Neuronal stem cell (in vitro differentiated cells): ENCODE results near the gene SMIM41.

Source experiments
- DNase-seq: peaks from one replicate; pipeline ENCODE4 v3.0.0-alpha.2; 2013; ENCODE audit warnings: low spot score
- H2AFZ ChIP-seq: one replicate; pipeline ENCODE4 v1.6.1; 2013; ENCODE audit warnings: mild to moderate bottlenecking, low read length, inconsistent platforms
- H2AK5ac ChIP-seq: 2 replicates; pipeline ENCODE4 v1.6.1; 2013; ENCODE audit warnings: low read depth, mild to moderate bottlenecking, inconsistent platforms, low read length, moderate library complexity, mixed read lengths
- H2BK120ac ChIP-seq: 2 replicates; pipeline ENCODE4 v1.6.1; 2013; ENCODE audit warnings: low read depth, mild to moderate bottlenecking, inconsistent platforms, low read length, moderate library complexity, mixed read lengths
- H2BK12ac ChIP-seq: one replicate; pipeline ENCODE4 v1.6.1; 2013; ENCODE audit warnings: low read length, inconsistent platforms
- H2BK15ac ChIP-seq: 2 replicates; pipeline ENCODE4 v1.6.1; 2013; ENCODE audit warnings: mild to moderate bottlenecking, low read length, inconsistent platforms, mixed read lengths
- H2BK5ac ChIP-seq: one replicate; pipeline ENCODE4 v1.6.1; 2013; ENCODE audit warnings: inconsistent platforms, mild to moderate bottlenecking, low read length, moderate library complexity
- H3K14ac ChIP-seq: one replicate; pipeline ENCODE4 v1.6.1; 2013; ENCODE audit warnings: low read length, inconsistent platforms
- H3K18ac ChIP-seq: 2 replicates; pipeline ENCODE4 v1.6.1; 2013; ENCODE audit warnings: low read length, inconsistent platforms
- H3K23ac ChIP-seq: 2 replicates; pipeline ENCODE4 v1.6.1; 2013; ENCODE audit warnings: low read depth, mild to moderate bottlenecking, mixed read lengths, low read length, inconsistent platforms; ENCODE audit not compliant: poor library complexity
- H3K27ac ChIP-seq: replicated peaks from 3 replicates; pipeline ENCODE4 v1.5.1; 2013; ENCODE audit warnings: low read length, inconsistent platforms
- H3K27me3 ChIP-seq, 3 experiments: 2 replicates each; pipeline ENCODE4 v1.6.1; 2013; ENCODE audit warnings: low read length in 3 of 3, mild to moderate bottlenecking in 2 of 3, inconsistent platforms in 1 of 3, low read depth in 1 of 3, mixed read lengths in 1 of 3, moderate library complexity in 1 of 3; ENCODE audit not compliant: control insufficient read depth in 3 of 3, insufficient read depth in 3 of 3
- H3K36me3 ChIP-seq, 2 donors: replicated peaks in 1 of 2; 2 replicates each; pipeline ENCODE4 v1.6.1; 2013; ENCODE audit warnings: low read length in 2 of 2; ENCODE audit not compliant: control insufficient read depth in 2 of 2, insufficient read depth in 2 of 2
- H3K4ac ChIP-seq: 2 replicates; pipeline ENCODE4 v1.6.1; 2013; ENCODE audit warnings: inconsistent platforms, mild to moderate bottlenecking, low read length, moderate library complexity
- H3K4me1 ChIP-seq, 2 donors: 1 replicate in 1 of 2; 2 replicates in 1 of 2; pipeline ENCODE4 v1.6.1; 2013; ENCODE audit warnings: low read length in 2 of 2, low read depth in 1 of 2; ENCODE audit not compliant: control insufficient read depth in 2 of 2, insufficient read depth in 1 of 2
- H3K4me2 ChIP-seq: one replicate; pipeline ENCODE4 v1.6.1; 2013; ENCODE audit warnings: mild to moderate bottlenecking, low read length, inconsistent platforms; ENCODE audit not compliant: insufficient read depth, poor library complexity, severe bottlenecking
- H3K4me3 ChIP-seq, 2 donors: 2 replicates each; pipeline ENCODE4 v1.5.1; 2013; ENCODE audit warnings: low read length in 2 of 2, mild to moderate bottlenecking in 2 of 2, inconsistent platforms in 1 of 2, moderate library complexity in 1 of 2
- H3K79me1 ChIP-seq: one replicate; pipeline ENCODE4 v1.6.1; 2013; ENCODE audit warnings: low read depth, mild to moderate bottlenecking, inconsistent platforms, low read length, moderate library complexity
- H3K9ac ChIP-seq: one replicate; pipeline ENCODE4 v1.6.1; 2013; ENCODE audit warnings: mild to moderate bottlenecking, low read depth, low read length, inconsistent platforms; ENCODE audit not compliant: poor library complexity
- H3K9me3 ChIP-seq, 2 donors: replicated peaks in 1 of 2; 2 replicates each; pipeline versions ENCODE3 to v1.6.1; 2013; ENCODE audit warnings: low read length in 2 of 2, mild to moderate bottlenecking in 2 of 2, inconsistent platforms in 1 of 2, low read depth in 1 of 2, mixed read lengths in 1 of 2, moderate library complexity in 1 of 2; ENCODE audit not compliant: control insufficient read depth in 2 of 2, insufficient read depth in 1 of 2
- H4K8ac ChIP-seq: one replicate; pipeline ENCODE4 v1.6.1; 2013; ENCODE audit warnings: low read depth, mild to moderate bottlenecking, inconsistent platforms, low read length, moderate library complexity
- H4K91ac ChIP-seq: one replicate; pipeline ENCODE4 v1.6.1; 2013; ENCODE audit warnings: low read length, low read depth, mild to moderate bottlenecking, inconsistent platforms; ENCODE audit not compliant: poor library complexity
- WGBS, 2 donors: extraction: QIAGEN DNeasy Blood & Tissue Kit; methylation state at CpG; one replicate each; pipeline ENCODE4 v1.1.7; 2013; ENCODE audit warnings: missing lambda C conversion rate in 2 of 2, mixed read lengths in 1 of 2; ENCODE audit not compliant: insufficient read length in 2 of 2, insufficient replicate concordance in 1 of 2; ENCODE audit errors: extremely low coverage in 2 of 2; 5-methylcytosine and 5-hydroxymethylcytosine counted together

SMIM41 gene

DNA sequence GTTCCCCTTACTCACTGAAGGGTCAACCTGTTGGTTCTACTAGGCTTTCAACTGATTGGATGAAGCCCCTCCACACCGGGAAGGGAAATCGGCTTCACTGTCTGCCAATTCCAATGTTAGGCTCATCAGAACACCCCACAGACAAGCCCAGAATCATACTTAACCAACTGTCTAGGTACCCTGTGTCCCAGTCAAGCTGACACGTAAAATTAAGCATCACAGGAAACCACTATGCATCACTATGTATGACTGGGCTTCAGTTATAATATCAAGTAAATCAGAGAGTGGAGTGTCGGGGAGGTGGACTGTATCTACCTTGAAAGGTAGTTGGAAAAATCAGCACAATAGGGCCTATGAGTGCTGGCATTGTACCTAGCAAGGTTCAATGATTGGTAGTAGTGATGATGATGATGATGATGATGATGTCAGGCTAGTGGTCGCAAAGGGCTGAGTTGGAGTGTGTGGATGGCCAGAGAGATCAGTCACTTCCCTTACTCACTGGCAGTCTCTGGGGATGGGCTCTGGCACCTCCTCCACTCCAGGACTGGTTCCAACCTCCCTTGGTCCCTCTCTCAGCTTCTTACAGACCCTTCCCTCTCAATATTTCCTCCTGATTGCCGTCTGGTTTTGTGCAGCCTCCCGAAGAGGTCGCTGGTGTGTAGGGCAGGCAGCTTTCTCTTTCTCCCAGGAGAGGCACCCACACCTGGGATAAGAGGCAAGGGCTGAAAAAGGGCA, 13.0 kb upstream of the SMIM41 start:
- peaks cover 0 to 14% (median 2%) of the 10 kb centered on the region in 3 experiments for H3K27me3 ChIP-seq
- H2BK12ac ChIP-seq, result no peak overlapping the region
- no peak overlapping the region for H3K9ac ChIP-seq
- H3K36me3 ChIP-seq, result peaks cover 0 to under 1% of the 10 kb centered on the region in 2 donors
- WGBS, 2 donors, result no CpG with 5 or more reads among the region's 8 CpGs
- H3K23ac ChIP-seq, result peak overlapping the region; percentile 1
- H4K91ac ChIP-seq, result no peak overlapping the region
- no peak overlapping the region for H3K18ac ChIP-seq
- H3K4ac ChIP-seq, result no peak overlapping the region
- H3K4me3 ChIP-seq, result no peak overlapping the region
- H3K79me1 ChIP-seq, result peaks cover 3% of the 10 kb centered on the region
- peaks cover 3 to 14% of the 10 kb centered on the region in 2 donors for H3K4me1 ChIP-seq
- H3K4me2 ChIP-seq, result no peak overlapping the region
- H2AFZ ChIP-seq, result no peak overlapping the region
- no peak overlapping the region for H2BK15ac ChIP-seq
- H2AK5ac ChIP-seq, result no peak overlapping the region
- H2BK5ac ChIP-seq, result no peak overlapping the region
- no peak for DNase-seq
- H3K14ac ChIP-seq, result no peak overlapping the region
- no peak overlapping the region for H4K8ac ChIP-seq
- no peak overlapping the region for H2BK120ac ChIP-seq
- no peaks in the 10 kb centered on the region for H3K9me3 ChIP-seq
- H3K27ac ChIP-seq, result no peak overlapping the region

DNA sequence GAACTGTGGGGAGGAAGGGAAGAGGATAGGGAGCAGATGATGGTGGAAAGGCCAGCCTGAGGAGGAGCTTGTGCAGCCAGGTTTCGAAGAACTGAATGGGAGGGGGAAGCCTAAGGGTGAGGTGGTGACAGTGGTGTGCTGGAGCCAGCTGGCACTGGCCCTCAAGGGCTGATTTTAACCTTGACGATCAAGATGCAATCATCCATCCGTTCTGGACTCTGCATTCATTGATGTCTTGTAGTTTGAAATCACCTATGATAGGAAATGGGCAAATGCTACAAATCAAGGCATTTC, 12.5 kb upstream of the SMIM41 start:
- Histone ChIP-seq H3K4ac (no peak overlapping the region), H4K91ac (no peak overlapping the region), H2AFZ (no peak overlapping the region), H2BK12ac (no peak overlapping the region), H3K9me3 (no peaks in the 10 kb centered on the region), H3K14ac (no peak overlapping the region), H3K18ac (no peak overlapping the region), H2BK5ac (no peak overlapping the region), H2BK15ac (no peak overlapping the region), H3K36me3 (peaks cover 0 to 6% of the 10 kb centered on the region in 2 donors), H4K8ac (no peak overlapping the region), H3K27me3 (peaks cover 0 to 14% (median 2%) of the 10 kb centered on the region in 3 experiments), H3K79me1 (peaks cover 3% of the 10 kb centered on the region), H3K23ac (no peak overlapping the region), H3K4me3 (no peak overlapping the region), H3K4me2 (no peak overlapping the region), H2BK120ac (no peak overlapping the region), H3K27ac (no peak overlapping the region), H3K9ac (no peak overlapping the region), H2AK5ac (no peak overlapping the region), H3K4me1 (peaks cover 3 to 12% of the 10 kb centered on the region in 2 donors)
- no peak for DNase-seq
- no CpG with 5 or more reads among the region's 3 CpGs for WGBS, 2 donors

DNA sequence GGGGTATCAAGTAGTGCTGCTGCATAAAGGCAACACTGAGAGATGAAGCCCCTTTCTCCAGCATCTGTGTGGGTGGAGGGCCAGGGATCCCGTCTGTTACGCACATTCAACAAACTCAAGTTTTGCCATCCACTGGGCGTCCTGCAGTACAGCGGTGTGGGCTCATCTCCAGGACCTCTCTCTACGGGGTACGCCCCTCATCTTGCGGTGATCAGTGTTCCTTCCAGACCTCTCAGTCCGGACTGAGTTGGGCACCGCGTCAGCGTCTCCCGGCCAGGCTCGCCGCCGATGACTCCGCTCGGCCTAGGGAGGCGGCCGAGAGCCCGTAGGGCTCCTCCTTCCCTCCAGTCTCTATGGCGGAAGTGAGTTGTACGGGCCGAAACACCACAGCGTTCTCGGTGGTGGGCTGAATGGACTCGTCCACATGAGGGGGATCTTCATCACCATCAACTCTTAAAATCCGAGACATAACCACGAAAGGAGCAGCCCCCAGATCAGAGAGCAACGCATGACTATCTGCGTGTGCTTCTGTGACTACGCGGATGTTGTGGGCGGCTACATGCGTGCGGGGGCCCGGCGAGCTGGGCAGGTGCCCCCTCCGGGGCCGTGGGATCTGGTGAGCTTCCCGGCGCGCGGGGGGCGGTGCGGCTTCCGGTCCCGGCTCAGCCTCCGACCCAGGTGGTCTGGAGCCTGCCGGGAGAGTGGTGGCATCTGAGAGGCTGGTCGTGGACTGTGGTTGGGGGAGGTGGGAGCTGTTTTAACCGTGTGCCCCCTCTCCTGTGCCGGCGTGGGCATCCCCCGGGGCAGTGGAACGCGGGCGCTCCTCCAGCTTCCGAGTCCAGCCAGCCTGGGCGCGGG, 9.9 kb upstream of the SMIM41 start, which contains the start of gene ATG101:
Gene ATG101, plus strand, starts transcription at position 652 of the 858 bp plus-strand sequence. CDS start 3,673 bp downstream, outside the sequence.
- Histone ChIP-seq H3K14ac (no peak within 1 kb of the TSS), H3K23ac (peak within 1 kb of the TSS; percentile 86), H2AFZ (peak within 1 kb of the TSS; percentile 90), H3K79me1 (peaks cover 6% of the 10 kb centered on the region), H3K27me3 (peaks cover 0 to 14% (median 2%) of the 10 kb centered on the region in 3 experiments), H2BK12ac (no peak within 1 kb of the TSS), H2BK120ac (no peak within 1 kb of the TSS), H3K9ac (peak within 1 kb of the TSS; percentile 84), H3K36me3 (peaks cover 12 to 31% of the 10 kb centered on the region in 2 donors), H3K4me2 (peak within 1 kb of the TSS; percentile 82), H3K9me3 (no peaks in the 10 kb centered on the region), H2AK5ac (peak within 1 kb of the TSS; percentile 0), H4K8ac (no peak within 1 kb of the TSS), H3K18ac (peak within 1 kb of the TSS; percentile 99), H2BK5ac (peak within 1 kb of the TSS; percentile 76), H3K4me1 (peaks cover 3 to 6% of the 10 kb centered on the region in 2 donors), H2BK15ac (no peak within 1 kb of the TSS), H3K4me3 (peak within 1 kb of the TSS; percentile 85 to 94), H3K27ac (peak within 1 kb of the TSS; percentile 30), H4K91ac (peak within 1 kb of the TSS; percentile 25), H3K4ac (no peak within 1 kb of the TSS)
- no CpG with 5 or more reads among the region's 60 CpGs for WGBS, 2 donors
- peak; percentile 96 for DNase-seq
